Gastroesophageal sphincter (tissue), 3 donors: ENCODE results near the gene TPPP.

Source experiments
- EP300 ChIP-seq: sonication (generic); formaldehyde crosslinking; IDR thresholded peaks from one replicate; pipeline ENCODE4 v1.6.1; 2017; ENCODE audit warnings: antibody characterized with exemption, mild to moderate bottlenecking
- POLR2A ChIP-seq, 2 donors: fragments of 450-650 bp; IDR thresholded peaks; one replicate each; pipeline ENCODE4 v1.6.1; 2017; ENCODE audit warnings: antibody characterized with exemption in 2 of 2, mild to moderate bottlenecking in 2 of 2, moderate library complexity in 1 of 2
- POLR2AphosphoS5 ChIP-seq: sonication (generic); formaldehyde crosslinking; IDR thresholded peaks from one replicate; pipeline ENCODE4 v1.6.1; 2017; ENCODE audit warnings: antibody characterized with exemption
- TF ChIP-seq, protein P1 (sequence below), 4 experiments: fragments of 200-600 bp in 2 of 4; fragments of 450-650 bp in 2 of 4; sonication (generic) in 1 of 4; IDR thresholded peaks; one replicate each; pipeline ENCODE4 v1.5.1; 2017 to 2019; ENCODE audit warnings: antibody characterized with exemption in 4 of 4, mild to moderate bottlenecking in 2 of 4, moderate library complexity in 2 of 4

DNA sequence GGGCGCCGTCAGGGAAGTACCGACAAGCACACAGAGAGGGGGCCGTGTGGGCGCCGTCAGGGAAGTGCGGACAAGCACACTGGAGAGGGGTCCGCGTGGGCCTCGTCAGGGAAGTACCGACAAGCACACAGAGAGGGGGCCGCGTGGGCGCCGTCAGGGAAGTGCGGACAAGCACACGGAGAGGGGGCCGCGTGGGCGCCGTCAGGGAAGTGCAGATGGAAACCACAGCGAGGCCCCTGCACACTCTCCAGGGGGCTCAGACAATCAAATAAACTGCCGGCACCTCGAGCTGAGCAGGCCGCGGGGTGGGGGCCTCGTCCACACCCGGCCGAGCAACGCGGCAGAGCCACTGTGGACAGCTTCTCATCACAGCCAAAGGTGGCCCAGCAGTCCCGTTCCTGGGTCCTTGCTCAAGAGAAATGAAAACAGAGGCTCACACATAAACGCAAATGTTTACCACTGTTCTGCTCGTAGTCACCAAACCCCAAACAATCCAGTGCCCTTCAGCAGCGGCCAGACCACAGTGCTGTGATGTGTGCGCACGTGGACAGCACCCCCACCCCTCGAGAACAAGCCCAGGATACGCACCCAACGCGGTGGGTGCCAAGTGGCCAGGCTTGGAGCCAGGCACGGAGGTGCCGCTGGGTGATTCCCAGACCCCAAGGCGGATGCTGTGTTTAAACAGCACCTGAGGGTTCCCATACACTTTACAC lies 24.7 kb downstream of the TPPP start:
- no peak for TF ChIP-seq POLR2AphosphoS5
- TF ChIP-seq EP300 = no peak
- TF ChIP-seq, protein P1, sequence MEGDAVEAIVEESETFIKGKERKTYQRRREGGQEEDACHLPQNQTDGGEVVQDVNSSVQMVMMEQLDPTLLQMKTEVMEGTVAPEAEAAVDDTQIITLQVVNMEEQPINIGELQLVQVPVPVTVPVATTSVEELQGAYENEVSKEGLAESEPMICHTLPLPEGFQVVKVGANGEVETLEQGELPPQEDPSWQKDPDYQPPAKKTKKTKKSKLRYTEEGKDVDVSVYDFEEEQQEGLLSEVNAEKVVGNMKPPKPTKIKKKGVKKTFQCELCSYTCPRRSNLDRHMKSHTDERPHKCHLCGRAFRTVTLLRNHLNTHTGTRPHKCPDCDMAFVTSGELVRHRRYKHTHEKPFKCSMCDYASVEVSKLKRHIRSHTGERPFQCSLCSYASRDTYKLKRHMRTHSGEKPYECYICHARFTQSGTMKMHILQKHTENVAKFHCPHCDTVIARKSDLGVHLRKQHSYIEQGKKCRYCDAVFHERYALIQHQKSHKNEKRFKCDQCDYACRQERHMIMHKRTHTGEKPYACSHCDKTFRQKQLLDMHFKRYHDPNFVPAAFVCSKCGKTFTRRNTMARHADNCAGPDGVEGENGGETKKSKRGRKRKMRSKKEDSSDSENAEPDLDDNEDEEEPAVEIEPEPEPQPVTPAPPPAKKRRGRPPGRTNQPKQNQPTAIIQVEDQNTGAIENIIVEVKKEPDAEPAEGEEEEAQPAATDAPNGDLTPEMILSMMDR (IDR thresholded peaks at IDR 0.05) = no peak
- TF ChIP-seq POLR2A (IDR thresholded peaks at IDR 0.05) = no peak
